Stimulated activated CD4-positive, alpha-beta T cell treated with anti-CD3 and anti-CD28 coated beads, Interleukin-4, amount 100 ng/mL, for 24 hours (primary cell): ENCODE results near the gene PRAMEF2.
"Not testable (repeated sequence)": the region's sequence is repeated elsewhere in the genome, so short reads cannot be mapped to it uniquely, and the experiment has no call there.

Experiments
- DNase-seq: peaks from one replicate; pipeline ENCODE4 v3.0.0-alpha.2; 2020

The PRAMEF2 gene, protein sequence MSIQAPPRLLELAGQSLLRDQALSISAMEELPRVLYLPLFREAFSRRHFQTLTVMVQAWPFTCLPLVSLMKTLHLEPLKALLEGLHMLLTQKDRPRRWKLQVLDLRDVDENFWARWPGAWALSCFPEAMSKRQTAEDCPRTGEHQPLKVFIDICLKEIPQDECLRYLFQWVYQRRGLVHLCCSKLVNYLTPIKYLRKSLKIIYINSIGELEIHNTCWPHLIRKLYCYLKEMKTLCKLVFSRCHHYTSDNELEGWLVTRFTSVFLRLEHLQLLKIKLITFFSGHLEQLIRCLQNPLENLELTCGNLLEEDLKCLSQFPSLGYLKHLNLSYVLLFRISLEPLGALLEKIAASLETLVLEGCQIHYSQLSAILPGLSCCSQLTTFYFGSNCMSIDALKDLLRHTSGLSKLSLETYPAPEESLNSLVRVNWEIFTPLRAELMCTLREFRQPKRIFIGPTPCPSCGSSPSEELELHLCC

DNA sequence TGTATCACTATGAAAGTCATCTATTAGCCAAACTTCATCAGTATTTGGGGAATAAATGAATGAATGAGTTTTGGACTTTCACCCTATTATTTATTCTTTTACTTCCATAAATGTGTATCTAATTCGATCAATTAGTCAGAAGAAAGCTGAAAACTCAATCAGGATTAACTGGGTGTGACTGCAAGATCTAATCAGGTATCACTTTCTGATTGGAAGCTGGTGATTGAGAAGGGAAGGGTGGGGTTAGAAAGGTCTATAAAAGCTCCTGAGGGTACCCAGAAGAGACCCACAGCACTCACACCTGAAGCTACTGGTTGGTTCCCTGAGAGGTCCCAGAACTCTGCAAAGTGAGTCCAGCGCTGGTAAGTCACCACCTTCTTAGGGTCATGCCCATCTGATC, at the start of gene PRAMEF2:
Gene PRAMEF2 (plus strand): TSS at position 301 of the 400 bp plus-strand sequence. CDS start 1,924 bp downstream, outside the sequence.
- not testable (repeated sequence) for DNase-seq

- no peak for DNase-seq
These were observed 47.0 kb upstream of the PRAMEF2 start for GRCh38 chr1:12809933-12810332.

DNA sequence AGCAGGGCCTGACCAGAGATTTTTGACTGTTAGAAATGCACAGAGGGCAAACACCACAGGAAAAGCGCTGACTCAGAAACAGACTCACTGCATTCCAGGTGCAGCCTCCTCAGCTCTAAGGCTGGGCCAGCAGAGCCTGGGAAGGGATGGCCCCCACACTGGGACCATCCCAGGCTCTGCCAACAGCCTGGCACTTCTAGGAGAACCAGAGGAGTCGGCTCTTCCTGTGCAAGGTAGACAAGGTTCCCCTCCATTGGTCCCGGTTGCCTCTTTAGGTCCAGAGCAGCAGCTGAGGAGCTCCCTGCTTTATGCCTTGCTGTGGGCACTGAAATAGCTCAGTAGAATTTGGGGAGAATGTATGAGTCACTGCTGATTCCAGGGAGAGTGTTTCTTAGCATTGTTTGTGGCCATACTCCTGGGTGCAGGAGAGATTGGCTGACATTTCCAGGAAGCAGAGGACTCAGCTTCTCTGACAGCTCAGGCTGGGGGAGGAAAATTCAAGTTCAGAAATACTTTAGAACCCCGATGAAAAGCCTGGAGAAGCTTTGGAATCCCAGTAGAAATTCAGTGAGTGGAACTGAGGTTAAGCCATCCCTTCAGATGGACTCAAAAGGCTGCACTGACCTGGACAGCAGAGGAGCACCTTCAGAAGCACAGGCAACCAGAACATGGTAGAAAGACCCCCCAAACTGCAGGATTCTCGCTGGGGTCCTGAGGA, 46.0 kb upstream of the PRAMEF2 start:
- no peak for DNase-seq

DNA sequence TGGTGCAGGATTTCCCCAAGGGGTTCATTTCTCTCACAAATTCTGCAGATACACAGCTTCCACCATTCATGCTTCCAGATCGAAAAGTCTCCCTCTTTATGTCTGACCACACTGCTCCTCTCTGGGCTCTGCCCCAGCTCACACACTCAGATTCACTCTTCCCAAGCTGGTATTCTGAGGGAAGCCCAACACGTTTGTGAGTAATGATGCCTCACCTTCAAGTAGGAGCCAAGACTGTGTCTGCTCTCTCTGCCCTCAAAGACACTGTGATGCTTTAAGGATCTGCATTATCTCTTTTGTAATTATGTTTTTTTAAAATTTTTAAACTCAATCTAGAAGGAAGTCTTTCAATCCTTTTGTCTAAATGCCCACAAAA, 45.5 kb upstream of the PRAMEF2 start:
- DNase-seq: no peak

GRCh38 chr1:12819061-12819460, 37.8 kb upstream of the PRAMEF2 start:
- DNase-seq: not testable (repeated sequence)

DNA sequence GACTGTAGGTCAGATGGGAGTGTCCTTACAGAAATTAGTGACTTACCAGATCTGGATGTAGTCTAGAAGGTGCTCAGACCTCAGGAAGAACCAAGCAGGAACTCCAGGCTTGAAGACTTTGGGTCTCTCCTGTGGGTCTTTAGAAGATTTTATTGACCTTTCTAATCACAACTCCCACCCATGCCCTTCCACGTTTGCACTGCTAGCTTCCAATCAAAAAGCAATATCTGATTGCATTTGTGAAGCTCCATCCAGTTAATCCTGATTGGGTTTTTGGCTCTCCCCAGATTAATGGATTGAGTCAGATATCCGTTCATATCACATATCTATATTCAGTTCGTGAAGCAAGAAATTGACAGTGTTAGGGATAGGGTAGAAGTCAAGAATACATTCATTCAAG, 25.6 kb upstream of the PRAMEF2 start, which contains the start of gene PRAMEF11:
Gene PRAMEF11 (minus strand): TSS at position 101 of the 400 bp plus-strand sequence. CDS start 2,621 bp downstream, outside the sequence.
- DNase-seq: not testable (repeated sequence)

DNA sequence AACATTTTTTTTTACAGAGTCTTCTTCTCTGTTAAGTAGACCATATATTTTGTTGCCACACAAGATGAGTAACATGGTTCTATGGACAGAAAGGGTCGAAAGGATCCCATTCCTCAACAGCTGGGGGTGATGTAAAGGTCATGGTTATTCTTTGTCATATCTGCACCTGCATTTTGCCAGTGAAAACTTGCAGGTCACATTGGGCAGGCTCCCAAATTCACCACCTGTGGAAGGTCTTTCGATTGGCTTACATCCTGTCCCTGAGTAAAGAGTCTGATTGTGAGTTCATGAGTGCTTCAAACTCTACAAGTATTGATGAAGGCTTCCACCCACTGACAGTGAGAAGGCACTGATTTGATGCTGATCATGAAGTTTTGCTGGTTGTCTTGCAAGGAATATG, 23.6 kb upstream of the PRAMEF2 start:
- DNase-seq: not testable (repeated sequence)

DNA sequence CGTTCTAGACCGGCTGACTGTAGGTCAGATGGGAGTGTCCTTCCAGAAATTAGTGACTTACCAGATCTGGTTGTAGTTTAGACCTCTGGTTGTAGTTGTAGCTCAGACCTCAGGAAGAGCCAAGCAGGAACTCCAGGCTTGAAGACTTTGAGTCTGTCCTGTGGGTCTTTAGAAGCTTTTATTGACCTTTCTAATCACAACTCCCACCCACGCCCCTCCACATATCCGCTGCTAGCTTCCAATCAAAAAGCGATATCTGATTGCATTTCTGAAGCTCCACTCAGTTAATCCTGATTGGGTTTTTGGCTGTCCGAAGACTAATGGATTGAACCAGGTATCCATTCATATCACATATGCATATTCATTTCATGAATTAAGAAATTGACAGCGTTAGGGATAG, 8.3 kb upstream of the PRAMEF2 start, which contains the start of gene HNRNPCL1:
Gene HNRNPCL1 (minus strand): TSS at position 101 of the 400 bp plus-strand sequence. CDS start 431 bp downstream, outside the sequence.
- not testable (repeated sequence) for DNase-seq

- DNase-seq: no peak
These were observed 5.1 kb upstream of the PRAMEF2 start for GRCh38 chr1:12851779-12852178.

DNA sequence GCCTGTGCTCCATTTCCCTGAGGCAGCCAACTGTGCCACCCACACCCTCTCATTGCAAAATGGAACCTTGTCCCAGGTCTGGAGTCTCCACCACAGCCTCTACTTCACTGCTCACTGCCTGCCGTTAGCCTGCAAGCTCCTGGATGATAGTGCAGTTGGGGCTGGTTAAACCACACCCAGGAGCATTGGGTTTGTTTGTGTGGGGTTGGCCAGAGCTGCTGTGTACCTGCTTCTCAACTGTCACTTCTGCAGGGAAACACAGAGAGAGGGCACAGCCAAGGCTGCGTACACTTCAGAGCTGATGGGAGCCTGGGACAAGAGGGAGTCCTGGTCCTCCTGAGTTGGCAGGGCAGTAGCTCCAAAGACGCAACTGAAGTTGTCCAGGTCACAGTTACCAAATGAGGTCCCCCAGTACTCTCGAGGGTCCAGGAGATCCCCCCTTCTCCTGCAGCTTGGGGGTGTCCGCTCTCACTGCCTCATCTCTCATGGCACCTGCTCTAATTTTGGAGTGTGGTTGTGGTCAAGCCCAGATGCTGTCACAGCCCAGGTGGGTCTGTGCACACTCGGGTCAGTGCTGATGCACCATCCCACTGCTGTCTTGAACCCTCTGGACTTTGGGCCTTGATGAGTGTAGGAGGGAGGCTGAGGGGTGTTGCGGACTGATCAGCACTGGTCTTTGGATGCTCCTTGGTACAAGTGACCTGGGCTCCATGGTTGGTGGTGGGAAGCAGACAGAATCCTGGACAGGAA, 6.4 kb downstream of the PRAMEF2 start:
- DNase-seq: not testable (repeated sequence)

GRCh38 chr1:12878453-12878852, 21.6 kb downstream of the PRAMEF2 start:
- not testable (repeated sequence) for DNase-seq

DNA sequence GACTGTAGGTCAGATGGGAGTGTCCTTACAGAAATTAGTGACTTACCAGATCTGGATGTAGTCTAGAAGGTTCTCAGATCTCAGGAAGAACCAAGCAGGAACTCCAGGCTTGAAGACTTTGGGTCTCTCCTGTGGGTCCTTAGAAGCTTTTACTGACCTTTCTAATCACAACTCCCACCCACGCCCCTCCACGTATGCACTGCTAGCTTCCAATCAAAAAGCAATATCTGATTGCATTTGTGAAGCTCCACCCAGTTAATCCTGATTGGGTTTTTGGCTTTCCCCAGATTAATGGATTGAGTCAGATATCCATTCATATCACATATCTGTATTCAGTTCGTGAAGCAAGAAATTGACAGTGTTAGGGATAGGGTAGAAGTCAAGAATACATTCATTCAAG, 29.2 kb downstream of the PRAMEF2 start, which contains the start of gene PRAMEF4:
Gene PRAMEF4 (minus strand): TSS at position 101 of the 400 bp plus-strand sequence. CDS start 2,807 bp downstream, outside the sequence.
- not testable (repeated sequence) for DNase-seq

GRCh38 chr1:12898170-12898569, 41.3 kb downstream of the PRAMEF2 start, which contains the start of gene PRAMEF10:
Gene PRAMEF10 (minus strand): TSS chr1:12898270. CDS start chr1:12895847, 2,423 bp downstream.
- DNase-seq: not testable (repeated sequence)

DNA sequence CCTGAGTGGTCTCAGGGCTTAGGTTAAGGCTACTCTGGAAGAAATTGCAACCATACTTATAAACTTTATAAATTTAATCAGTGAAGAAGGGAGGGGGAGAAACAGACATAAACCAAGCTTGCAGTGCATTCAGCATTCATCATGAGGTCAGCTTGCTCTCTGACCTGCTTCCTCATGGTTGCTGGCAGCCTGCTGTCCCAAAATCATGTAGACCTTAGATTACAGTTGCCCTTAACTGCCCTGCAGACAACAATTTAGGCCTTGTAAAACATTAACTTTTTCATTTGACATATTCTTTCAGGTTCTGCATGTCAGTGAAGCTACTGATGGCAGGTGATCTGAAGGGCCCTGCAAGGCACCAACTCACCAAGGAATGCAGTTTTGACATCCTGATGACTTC, 42.3 kb downstream of the PRAMEF2 start:
- DNase-seq: not testable (repeated sequence)

GRCh38 chr1:12903793-12904572, 47.1 kb downstream of the PRAMEF2 start:
- not testable (repeated sequence) for DNase-seq
